ENCODE measurements around the gene SMAD6.
A peak's percentile ranks its signal among the peaks of the same experiment; 100 is the strongest.

Gene SMAD6

DNA sequence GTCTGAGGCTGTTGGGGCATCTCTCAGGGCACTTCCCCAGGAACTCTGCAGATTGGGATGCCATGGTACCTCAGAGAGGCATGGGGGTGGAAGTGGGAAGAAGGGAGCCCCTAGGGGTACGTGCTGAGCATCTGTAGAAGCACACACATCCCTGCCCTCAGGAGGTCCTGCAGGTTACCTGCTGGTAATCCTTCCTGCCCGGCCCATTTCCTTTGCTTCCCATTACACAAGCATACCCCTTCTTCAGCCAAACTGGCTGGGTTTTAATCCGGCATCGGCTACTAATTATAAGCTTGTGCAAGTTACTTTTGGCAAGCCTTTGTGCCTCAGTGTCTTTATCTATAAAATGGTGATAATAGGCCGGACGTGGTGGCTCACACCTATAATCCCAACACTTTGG lies 3.1 kb upstream of the SMAD6 start:
- H3K27ac ChIP-seq (ENCODE audit: low read depth, low read length) = no peak overlapping the region

DNA sequence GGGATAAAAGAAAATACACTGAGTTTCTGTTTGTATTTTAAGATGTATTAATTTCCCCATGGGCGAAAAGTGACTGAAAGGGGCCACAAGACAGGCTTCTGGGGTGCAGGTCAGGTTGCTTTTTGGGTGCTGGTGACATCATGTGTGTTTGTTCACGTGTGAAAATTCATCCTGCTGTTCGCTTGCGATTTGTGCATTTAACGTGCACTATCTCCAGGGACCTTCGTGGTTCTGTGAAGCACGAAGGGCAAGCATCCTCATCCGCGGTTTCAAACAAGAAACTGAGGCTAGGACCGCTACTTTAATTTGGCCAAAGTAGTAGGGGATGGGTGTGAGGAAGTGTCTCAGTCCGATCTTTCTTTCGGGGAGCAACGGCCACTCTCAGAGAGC lies 1.6 kb upstream of the SMAD6 start:
- Histone ChIP-seq H3K27me3 (ENCODE audit: control insufficient read depth, low read length) (peaks cover 30% of the 10 kb centered on the region), H3K4me3 (ENCODE audit: low read length) (peak overlapping the region; percentile 84), H4K20me1 (ENCODE audit: control insufficient read depth, insufficient read depth, low read depth, low read length) (peaks cover 10% of the 10 kb centered on the region; the same call in 1 of the 2 replicates), H3K9me2 (replicated peaks; ENCODE audit: control insufficient read depth, low read length) (no peaks in the 10 kb centered on the region), H3K4me1 (ENCODE audit: control insufficient read depth, low read length) (peaks cover 36% of the 10 kb centered on the region), H3K36me3 (ENCODE audit: control insufficient read depth, low read length) (no peaks in the 10 kb centered on the region), H3K79me2 (ENCODE audit: control insufficient read depth, low read length) (no peaks in the 10 kb centered on the region), H3K27ac (ENCODE audit: low read depth, low read length) (peak overlapping the region; percentile 53), H3F3A (ENCODE audit: control insufficient read depth, insufficient read depth) (peaks cover 3% of the 10 kb centered on the region; the same call in 1 of the 2 replicates), H3K4me2 (ENCODE audit: low read length) (peak overlapping the region; percentile 95), H3K9me3 (ENCODE audit: control insufficient read depth, insufficient read depth, low read length) (no peaks in the 10 kb centered on the region)
- TF ChIP-seq, protein P1, sequence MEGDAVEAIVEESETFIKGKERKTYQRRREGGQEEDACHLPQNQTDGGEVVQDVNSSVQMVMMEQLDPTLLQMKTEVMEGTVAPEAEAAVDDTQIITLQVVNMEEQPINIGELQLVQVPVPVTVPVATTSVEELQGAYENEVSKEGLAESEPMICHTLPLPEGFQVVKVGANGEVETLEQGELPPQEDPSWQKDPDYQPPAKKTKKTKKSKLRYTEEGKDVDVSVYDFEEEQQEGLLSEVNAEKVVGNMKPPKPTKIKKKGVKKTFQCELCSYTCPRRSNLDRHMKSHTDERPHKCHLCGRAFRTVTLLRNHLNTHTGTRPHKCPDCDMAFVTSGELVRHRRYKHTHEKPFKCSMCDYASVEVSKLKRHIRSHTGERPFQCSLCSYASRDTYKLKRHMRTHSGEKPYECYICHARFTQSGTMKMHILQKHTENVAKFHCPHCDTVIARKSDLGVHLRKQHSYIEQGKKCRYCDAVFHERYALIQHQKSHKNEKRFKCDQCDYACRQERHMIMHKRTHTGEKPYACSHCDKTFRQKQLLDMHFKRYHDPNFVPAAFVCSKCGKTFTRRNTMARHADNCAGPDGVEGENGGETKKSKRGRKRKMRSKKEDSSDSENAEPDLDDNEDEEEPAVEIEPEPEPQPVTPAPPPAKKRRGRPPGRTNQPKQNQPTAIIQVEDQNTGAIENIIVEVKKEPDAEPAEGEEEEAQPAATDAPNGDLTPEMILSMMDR (IDR thresholded peaks at IDR 0.05; ENCODE audit: low read depth, low read length, poor library complexity, severe bottlenecking) = no peak
- TF ChIP-seq EZH2phosphoT487 (IDR thresholded peaks at IDR 0.05; ENCODE audit: borderline replicate concordance, low read length) = no peak

More for the DNA sequence above, 3.1 kb upstream of the SMAD6 start:
- no peaks in the 10 kb centered on the region for H3K9me3 ChIP-seq (ENCODE audit: control insufficient read depth, insufficient read depth, low read length)
- H3K36me3 ChIP-seq (ENCODE audit: control insufficient read depth, low read length) = no peaks in the 10 kb centered on the region
- H4K20me1 ChIP-seq (ENCODE audit: control insufficient read depth, insufficient read depth, low read depth, low read length) = peaks cover 1% of the 10 kb centered on the region; the same call in 1 of the 2 replicates
- H3K4me1 ChIP-seq (ENCODE audit: control insufficient read depth, low read length) = peaks cover 38% of the 10 kb centered on the region
- no peaks in the 10 kb centered on the region for H3K79me2 ChIP-seq (ENCODE audit: control insufficient read depth, low read length)
- no peak overlapping the region for H3K4me3 ChIP-seq (ENCODE audit: low read length)
- no peaks in the 10 kb centered on the region for H3K9me2 ChIP-seq (replicated peaks; ENCODE audit: control insufficient read depth, low read length)
- peaks cover 16% of the 10 kb centered on the region for H3K27me3 ChIP-seq (ENCODE audit: control insufficient read depth, low read length)
- no peaks in the 10 kb centered on the region; the same call in 1 of the 2 replicates for H3F3A ChIP-seq (ENCODE audit: control insufficient read depth, insufficient read depth)
- TF ChIP-seq, protein P1 (IDR thresholded peaks at IDR 0.05; ENCODE audit: low read depth, low read length, poor library complexity, severe bottlenecking) = no peak
- no peak for TF ChIP-seq EZH2phosphoT487 (IDR thresholded peaks at IDR 0.05; ENCODE audit: borderline replicate concordance, low read length)
- H3K4me2 ChIP-seq (ENCODE audit: low read length) = no peak overlapping the region

DNA sequence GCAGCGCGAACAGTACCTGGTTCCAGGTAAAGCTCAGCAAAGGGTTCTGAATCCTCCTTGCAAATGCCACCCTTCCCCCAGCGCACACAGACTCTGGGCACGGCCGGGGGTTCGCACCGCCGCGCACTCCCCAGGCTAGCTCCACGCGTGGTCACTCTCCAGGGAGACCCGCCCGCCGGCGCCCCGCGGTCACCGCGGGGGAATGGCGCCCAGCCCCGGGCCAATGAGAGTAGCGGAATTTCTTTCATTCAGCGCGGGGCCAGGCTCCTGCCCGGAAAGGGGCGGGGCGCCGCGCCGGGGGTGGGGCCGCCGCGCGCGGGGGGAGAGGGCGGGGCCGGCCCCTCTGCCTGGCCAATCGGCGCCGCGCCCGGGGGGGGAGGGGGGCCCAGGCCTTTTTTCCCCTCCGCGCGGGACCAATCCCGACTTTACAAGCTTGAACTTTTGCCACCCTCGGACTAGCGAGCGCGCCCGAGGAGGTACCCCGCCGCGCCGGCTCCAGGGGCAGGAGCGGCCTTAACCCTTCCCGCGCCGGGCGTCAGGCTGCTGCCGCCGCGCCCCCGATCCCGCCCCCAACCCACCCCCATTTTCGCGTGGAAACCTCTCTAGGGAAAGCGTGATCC lies 1.1 kb upstream of the SMAD6 start:
- no peaks in the 10 kb centered on the region for H3K9me3 ChIP-seq (ENCODE audit: control insufficient read depth, insufficient read depth, low read length)
- TF ChIP-seq EZH2phosphoT487 (IDR thresholded peaks at IDR 0.05; ENCODE audit: borderline replicate concordance, low read length) = no peak
- TF ChIP-seq, protein P1 (IDR thresholded peaks at IDR 0.05; ENCODE audit: low read depth, low read length, poor library complexity, severe bottlenecking) = no peak

More for the DNA sequence above, 1.1 kb upstream of the SMAD6 start:
- H3F3A ChIP-seq (ENCODE audit: control insufficient read depth, insufficient read depth) = peaks cover 3% of the 10 kb centered on the region; the same call in 1 of the 2 replicates
- peak overlapping the region; percentile 95 for H3K4me2 ChIP-seq (ENCODE audit: low read length)
- peaks cover 10% of the 10 kb centered on the region; the same call in 1 of the 2 replicates for H4K20me1 ChIP-seq (ENCODE audit: control insufficient read depth, insufficient read depth, low read depth, low read length)
- peak overlapping the region; percentile 65 for H3K27ac ChIP-seq (ENCODE audit: low read depth, low read length)
- peaks cover 36% of the 10 kb centered on the region for H3K4me1 ChIP-seq (ENCODE audit: control insufficient read depth, low read length)
- peaks cover 35% of the 10 kb centered on the region for H3K27me3 ChIP-seq (ENCODE audit: control insufficient read depth, low read length)
- H3K9me2 ChIP-seq (replicated peaks; ENCODE audit: control insufficient read depth, low read length) = no peaks in the 10 kb centered on the region
- H3K4me3 ChIP-seq (ENCODE audit: low read length) = peak overlapping the region; percentile 84
- no peaks in the 10 kb centered on the region for H3K36me3 ChIP-seq (ENCODE audit: control insufficient read depth, low read length)
- H3K79me2 ChIP-seq (ENCODE audit: control insufficient read depth, low read length) = no peaks in the 10 kb centered on the region

Data from DOHH2 (cell line).